ENCODE results near the gene RBMY1A1. TPM values are rescaled to one million over a fixed set of nuclear protein-coding genes. Genes with fewer than 3 reads are reported as not detected.
"Not testable (repeated sequence)": the region's sequence is repeated elsewhere in the genome, so short reads cannot be mapped to it uniquely, and the experiment has no call there.

RBMY1A1 gene
- total RNA-seq, 1 experiment from 2014 or later: not detected

- DNase-seq: no peak
Measured at GRCh38 chrY:21592059-21592458, 57.4 kb downstream of the RBMY1A1 start.

DNA sequence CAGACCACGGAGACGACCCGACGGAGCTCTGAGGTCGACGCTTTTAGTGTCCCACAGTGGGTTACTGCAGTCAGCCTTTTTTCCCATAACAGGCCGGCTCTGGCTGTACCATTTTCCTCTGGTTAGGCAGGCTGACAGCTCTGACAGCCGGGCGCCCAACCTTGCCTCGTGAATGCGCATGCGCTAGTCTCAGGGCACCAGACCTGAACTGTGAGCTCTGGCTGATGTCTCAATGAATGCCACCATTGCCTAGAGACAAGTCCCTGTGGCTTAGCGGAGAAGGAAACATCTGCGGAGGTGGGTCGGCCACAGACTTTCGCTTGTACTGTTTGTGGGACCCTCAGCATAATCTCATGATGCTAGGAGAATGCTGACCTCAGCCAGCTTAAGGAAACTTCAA is 61.6 kb downstream of the RBMY1A1 start:
- H3K36me3 ChIP-seq (ENCODE audit: low read depth); H3K27me3 ChIP-seq (ENCODE audit: insufficient read depth, low read depth); H3K79me2 ChIP-seq (ENCODE audit: low read depth); H3K9me3 ChIP-seq (ENCODE audit: insufficient read depth, low read depth); intact Hi-C loops (cut with micrococcal nuclease; ENCODE audit: unreplicated experiment); H3K4me3 ChIP-seq; H3K27ac ChIP-seq; H2AFZ ChIP-seq; CTCF ChIA-PET; POLR2A ChIA-PET (ENCODE audit: unreplicated experiment); BruUV-seq (replicated peaks); H3K4me2 ChIP-seq; H4K20me1 ChIP-seq (ENCODE audit: insufficient read depth); H3K4me1 ChIP-seq (replicated peaks; ENCODE audit: insufficient read depth); H3F3A ChIP-seq (ENCODE audit: insufficient read depth, low read depth); DNase-seq; H3K9me2 ChIP-seq (ENCODE audit: insufficient read depth): not testable (repeated sequence)

More at GRCh38 chrY:21592059-21592458, 57.4 kb downstream of the RBMY1A1 start:
- no peak overlapping the region for H3K27ac ChIP-seq
- no peaks in the 10 kb centered on the region for H3K4me1 ChIP-seq (replicated peaks; ENCODE audit: insufficient read depth)
- intact Hi-C loops (cut with micrococcal nuclease; ENCODE audit: unreplicated experiment): no loop called here
- no peaks in the 10 kb centered on the region for H3F3A ChIP-seq (ENCODE audit: insufficient read depth, low read depth)
- CTCF ChIA-PET: no interaction called here
- no peaks in the 10 kb centered on the region for H3K9me2 ChIP-seq (ENCODE audit: insufficient read depth)
- H3K27me3 ChIP-seq (ENCODE audit: insufficient read depth, low read depth): no peaks in the 10 kb centered on the region
- no peak for TF ChIP-seq CTCF (conservative IDR thresholded peaks at IDR 0.05)
- no peak for TF ChIP-seq EZH2 (IDR thresholded peaks at IDR 0.05; ENCODE audit: low read depth)
- H3K36me3 ChIP-seq (ENCODE audit: low read depth): no peaks in the 10 kb centered on the region
- no peaks in the 10 kb centered on the region for H4K20me1 ChIP-seq (ENCODE audit: insufficient read depth)
- no TSS peak for BruUV-seq (replicated peaks)
- H3K4me3 ChIP-seq: no peak overlapping the region
- no peak overlapping the region for H3K4me2 ChIP-seq
- H3K79me2 ChIP-seq (ENCODE audit: low read depth): no peaks in the 10 kb centered on the region
- no peak overlapping the region for H2AFZ ChIP-seq
- H3K9me3 ChIP-seq (ENCODE audit: insufficient read depth, low read depth): no peaks in the 10 kb centered on the region
- POLR2A ChIA-PET (ENCODE audit: unreplicated experiment): no interaction called here

Other genes with a start within 250 kb of the RBMY1A1 start
- not detected in 2 replicates for gene RBMY1B, start 23.5 kb upstream of the RBMY1A1 start, total RNA-seq (2021)

Data from PC-9 (cell line).